Measurements from ENCODE around the gene AFG3L2. TPM values are rescaled to one million over a fixed set of nuclear protein-coding genes. Genes with fewer than 3 reads are reported as not detected.

Gene AFG3L2
- total and polyA plus RNA-seq, 7 donors = 88.8 to 163 (median 106) TPM

- no peak for ATAC-seq
- WGBS, 3 donors = 76 to 91% (median 90%) methylated on average over 5 of the region's 5 CpGs
- TF ChIP-seq CTCF (IDR thresholded peaks at IDR 0.05) = no peak
- peaks cover 18 to 90% of the 10 kb centered on the region in 2 donors for H3K36me3 ChIP-seq (ENCODE audit: insufficient read depth in 1 of 2, low read depth in 1 of 2)
- H3K9me3 ChIP-seq = no peaks in the 10 kb centered on the region
- intact Hi-C loops (cut with DNase I) = no loop called here
- no peak for DNase-seq
- peak overlapping the region; percentile 52 for H3K27ac ChIP-seq
- no peaks in the 10 kb centered on the region for H3K27me3 ChIP-seq (ENCODE audit: insufficient read depth in 3 of 3, low read length in 2 of 3)
- no peak overlapping the region for H3K4me3 ChIP-seq
- H3K4me1 ChIP-seq = peaks cover 34% of the 10 kb centered on the region
Observed at GRCh38 chr18:12340945-12341660, 35.9 kb downstream of the AFG3L2 start.

DNA sequence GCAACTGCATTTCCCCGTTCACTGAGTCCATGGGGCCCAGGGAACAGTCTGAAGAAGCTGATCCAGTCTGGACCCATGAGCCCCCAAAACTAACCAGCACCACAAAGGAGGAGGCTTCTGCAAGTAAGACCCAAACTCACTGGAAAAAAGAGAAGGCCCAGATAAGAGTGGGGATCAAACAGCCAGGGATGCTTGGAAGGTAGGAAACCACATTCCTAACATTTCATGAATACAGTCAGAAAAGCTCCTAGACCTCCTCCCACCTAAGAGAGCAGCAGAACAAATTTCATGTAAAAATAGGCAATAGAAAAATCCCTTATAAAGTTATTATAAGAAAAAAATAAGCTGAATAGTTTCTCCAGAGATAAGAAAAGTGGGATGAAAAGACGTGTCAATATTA, 38.6 kb downstream of the AFG3L2 start:
- peaks cover 36% of the 10 kb centered on the region for H3K4me1 ChIP-seq
- no peak for TF ChIP-seq CTCF (IDR thresholded peaks at IDR 0.05)
- ATAC-seq (no peak), DNase-seq (no peak)
- no peaks in the 10 kb centered on the region for H3K9me3 ChIP-seq
- no peaks in the 10 kb centered on the region for H3K27me3 ChIP-seq (ENCODE audit: insufficient read depth in 3 of 3, low read length in 2 of 3)
- no peak overlapping the region for H3K4me3 ChIP-seq
- intact Hi-C loops (cut with DNase I) = loop anchor here in 1 of 2 donors (5.0 kb wide), 1 partner anchor 39 kb away; the partner anchor contains the start of gene AFG3L2
- H3K27ac ChIP-seq = peak overlapping the region; percentile 63
- H3K36me3 ChIP-seq (ENCODE audit: insufficient read depth in 1 of 2, low read depth in 1 of 2) = peaks cover 16 to 90% of the 10 kb centered on the region in 2 donors
- WGBS, 3 donors = 43 to 80% (median 70%) methylated on average over 2 of the region's 2 CpGs

DNA sequence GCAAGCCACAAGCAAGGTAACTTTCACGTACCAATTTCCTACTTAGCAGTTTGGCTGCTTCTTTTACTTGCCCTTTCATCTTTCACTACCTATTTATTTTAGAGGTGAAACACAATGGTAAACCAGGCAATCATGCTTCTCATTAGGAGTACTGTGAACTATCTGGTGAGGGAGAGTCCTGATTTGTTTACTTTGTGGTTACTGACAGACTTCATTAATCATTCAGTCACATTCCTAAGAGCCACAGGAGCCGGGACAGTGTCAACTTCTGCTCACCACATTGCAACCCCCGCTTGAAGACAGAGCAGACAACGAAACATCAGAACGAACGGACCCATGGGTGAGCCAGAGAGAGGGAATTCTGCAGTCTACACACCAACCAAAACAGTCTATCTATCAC, 40.1 kb downstream of the AFG3L2 start:
- Histone ChIP-seq H3K9me3 (no peaks in the 10 kb centered on the region), H3K36me3 (ENCODE audit: insufficient read depth in 1 of 2, low read depth in 1 of 2) (peaks cover 10 to 83% of the 10 kb centered on the region in 2 donors), H3K27me3 (ENCODE audit: insufficient read depth in 3 of 3, low read length in 2 of 3) (no peaks in the 10 kb centered on the region), H3K27ac (peak overlapping the region; percentile 32), H3K4me3 (no peak overlapping the region), H3K4me1 (peaks cover 36% of the 10 kb centered on the region)
- no peak for TF ChIP-seq CTCF (IDR thresholded peaks at IDR 0.05)
- ATAC-seq (peak; percentile 13 to 75 (median 73)), DNase-seq (no peak)
- intact Hi-C loops (cut with DNase I) = loop anchor here in 1 of 2 donors (5.0 kb wide), 1 partner anchor 40 kb away; the partner anchor contains the start of gene AFG3L2
- 39 to 69% (median 48%) methylated on average over 6 of the region's 6 CpGs for WGBS, 3 donors

GRCh38 chr18:12336171-12336613, 40.8 kb downstream of the AFG3L2 start:
- no peak for DNase-seq
- H3K36me3 ChIP-seq (ENCODE audit: insufficient read depth in 1 of 2, low read depth in 1 of 2) = peaks cover 8 to 78% of the 10 kb centered on the region in 2 donors
- peak in 1 of 4 donors; percentile 23 for ATAC-seq
- WGBS, 3 donors = 41 to 47% (median 45%) methylated on average over 2 of the region's 2 CpGs
- no peaks in the 10 kb centered on the region for H3K9me3 ChIP-seq
- no peaks in the 10 kb centered on the region for H3K27me3 ChIP-seq (ENCODE audit: insufficient read depth in 3 of 3, low read length in 2 of 3)
- H3K4me1 ChIP-seq = peaks cover 36% of the 10 kb centered on the region
- intact Hi-C loops (cut with DNase I) = loop anchor here in 1 of 2 donors (5.0 kb wide), 1 partner anchor 41 kb away; the partner anchor contains the start of gene AFG3L2
- no peak overlapping the region for H3K4me3 ChIP-seq
- TF ChIP-seq CTCF (IDR thresholded peaks at IDR 0.05) = no peak
- H3K27ac ChIP-seq = peak overlapping the region; percentile 13
